G401 (cell line): ENCODE measurements around the gene LMO1. TPM values are rescaled to one million over a fixed set of nuclear protein-coding genes. Genes with fewer than 3 reads are reported as not detected.

Source experiments
- DNase-seq: peaks from one replicate; pipeline ENCODE4 v3.0.0-alpha.2; 2015; ENCODE audit warnings: low spot score
- in situ Hi-C: cut with HindIII; loops from 2 replicates; pipeline ENCODE4 v1.10.0; 2016; ENCODE audit warnings: low sequenced_read_pairs, mixed read lengths
- total RNA-seq: library from RNA; depleted of rRNA; stranded (reverse); fragments of >200 nt; shearing (Covaris generic); gene quantifications from 2 replicates; pipeline ENCODE4 v1.2.3, GENCODE V29; 2014

Gene LMO1
- total RNA-seq, 1 experiment from 2014 or later: not detected

GRCh38 chr11:8252388-8252787 is 11.3 kb downstream of the LMO1 start:
- in situ Hi-C loops: no loop called here
- DNase-seq: no peak

- in situ Hi-C loops: no loop called here
- DNase-seq: no peak
Observed at GRCh38 chr11:8251616-8252295, 11.9 kb downstream of the LMO1 start.

DNA sequence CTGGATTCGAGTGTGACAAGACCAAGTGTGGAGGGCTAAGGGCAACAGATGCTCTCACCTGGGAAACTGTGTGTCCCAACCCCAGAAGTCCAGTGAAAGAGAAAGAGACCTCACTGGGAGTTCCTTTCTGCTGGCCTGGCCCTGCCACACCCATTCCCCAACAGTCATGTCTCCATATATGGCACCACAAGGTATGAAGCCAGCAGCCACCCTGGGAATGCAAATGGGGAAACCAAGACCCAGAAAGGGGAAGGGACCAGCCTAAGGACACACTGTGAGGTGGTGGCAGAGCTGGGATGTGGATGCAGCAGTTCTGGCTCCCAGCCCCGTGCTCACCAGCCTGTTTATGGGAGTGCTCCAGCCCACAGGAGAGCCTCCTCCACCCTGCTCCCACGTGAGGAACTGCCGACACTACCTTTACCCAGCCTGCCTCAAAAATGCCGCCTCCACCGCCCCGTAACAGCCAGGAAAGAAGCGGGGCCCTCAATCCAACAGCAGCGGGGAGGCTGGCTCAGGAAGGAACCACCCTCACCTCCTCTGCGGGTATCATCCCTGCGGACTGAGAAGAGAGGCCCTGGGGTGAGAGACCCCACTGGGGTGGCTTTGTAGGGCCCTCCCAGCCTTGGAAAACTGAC is 12.6 kb downstream of the LMO1 start:
- in situ Hi-C loops: no loop called here
- no peak for DNase-seq

- no peak for DNase-seq
- in situ Hi-C loops: no loop called here
Observed at GRCh38 chr11:8250434-8250833, 13.2 kb downstream of the LMO1 start.

GRCh38 chr11:8249482-8249881 is 14.2 kb downstream of the LMO1 start:
- DNase-seq: no peak

DNA sequence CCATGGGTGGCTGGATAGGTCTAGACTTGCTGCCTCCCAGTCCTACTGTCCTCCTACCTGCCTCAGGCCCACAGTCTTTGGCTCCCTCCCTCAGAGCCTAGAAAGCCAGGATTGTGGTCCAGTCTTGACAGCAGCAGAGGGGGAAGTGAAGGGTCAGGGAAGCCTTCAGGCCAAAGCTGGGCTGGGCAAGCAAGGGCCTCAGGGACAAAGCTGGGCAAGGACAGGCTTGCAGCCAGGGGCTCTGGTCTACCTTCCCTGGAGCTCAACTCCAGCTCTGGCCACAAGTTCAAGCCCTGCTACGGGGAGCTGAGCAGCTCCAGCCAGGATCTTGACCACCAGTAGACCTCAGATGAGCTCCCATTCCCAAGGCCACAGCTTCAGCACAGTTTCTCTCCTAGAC is 14.9 kb downstream of the LMO1 start:
- no peak for DNase-seq
- in situ Hi-C loops: no loop called here

More at GRCh38 chr11:8249482-8249881, 14.2 kb downstream of the LMO1 start:
- in situ Hi-C loops: no loop called here

DNA sequence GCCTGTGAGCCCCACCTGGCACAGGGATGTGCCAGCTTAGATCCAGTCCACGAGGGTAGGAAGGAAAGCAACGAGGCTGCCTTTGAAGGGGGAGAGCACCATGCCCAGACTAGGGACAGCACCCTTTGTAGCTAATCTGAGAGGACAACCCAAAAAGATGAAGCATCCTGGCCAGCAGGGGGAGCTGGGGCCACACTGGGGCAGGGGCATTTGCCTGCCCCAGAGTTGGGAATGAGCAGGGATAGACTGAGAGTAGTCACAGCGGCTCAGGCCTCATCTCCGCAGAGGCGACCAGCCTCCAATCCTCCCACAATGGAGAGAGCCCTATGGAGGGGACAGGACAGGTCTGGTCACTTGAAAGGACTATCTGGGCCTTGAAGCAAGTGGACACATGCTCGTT is 16.4 kb downstream of the LMO1 start:
- no peak for DNase-seq
- in situ Hi-C loops: no loop called here

DNA sequence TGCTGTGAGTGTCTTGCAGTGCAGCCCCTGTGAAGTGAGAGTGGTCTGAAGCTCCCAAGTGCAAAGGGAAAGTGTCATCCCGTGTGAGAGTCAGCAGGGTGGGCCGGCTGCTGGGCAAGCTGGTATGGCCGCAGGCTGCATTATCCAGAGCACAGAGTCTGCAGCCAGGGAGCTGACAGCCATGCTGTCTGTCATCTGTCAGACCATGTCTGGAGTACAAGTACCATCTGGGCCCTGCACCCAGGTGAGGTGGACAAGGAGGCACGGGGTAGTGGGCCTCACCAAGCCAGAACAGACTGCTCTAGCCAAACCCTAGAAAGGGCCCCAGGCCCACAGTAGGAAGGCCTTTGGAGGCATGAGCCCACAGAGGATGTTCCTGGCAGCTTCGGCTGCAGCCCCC is 20.2 kb downstream of the LMO1 start:
- in situ Hi-C loops: no loop called here
- DNase-seq: no peak

GRCh38 chr11:8242499-8243280 is 21.0 kb downstream of the LMO1 start:
- in situ Hi-C loops: no loop called here
- DNase-seq: no peak

GRCh38 chr11:8242118-8242475 is 21.6 kb downstream of the LMO1 start:
- DNase-seq: no peak
- in situ Hi-C loops: no loop called here

DNA sequence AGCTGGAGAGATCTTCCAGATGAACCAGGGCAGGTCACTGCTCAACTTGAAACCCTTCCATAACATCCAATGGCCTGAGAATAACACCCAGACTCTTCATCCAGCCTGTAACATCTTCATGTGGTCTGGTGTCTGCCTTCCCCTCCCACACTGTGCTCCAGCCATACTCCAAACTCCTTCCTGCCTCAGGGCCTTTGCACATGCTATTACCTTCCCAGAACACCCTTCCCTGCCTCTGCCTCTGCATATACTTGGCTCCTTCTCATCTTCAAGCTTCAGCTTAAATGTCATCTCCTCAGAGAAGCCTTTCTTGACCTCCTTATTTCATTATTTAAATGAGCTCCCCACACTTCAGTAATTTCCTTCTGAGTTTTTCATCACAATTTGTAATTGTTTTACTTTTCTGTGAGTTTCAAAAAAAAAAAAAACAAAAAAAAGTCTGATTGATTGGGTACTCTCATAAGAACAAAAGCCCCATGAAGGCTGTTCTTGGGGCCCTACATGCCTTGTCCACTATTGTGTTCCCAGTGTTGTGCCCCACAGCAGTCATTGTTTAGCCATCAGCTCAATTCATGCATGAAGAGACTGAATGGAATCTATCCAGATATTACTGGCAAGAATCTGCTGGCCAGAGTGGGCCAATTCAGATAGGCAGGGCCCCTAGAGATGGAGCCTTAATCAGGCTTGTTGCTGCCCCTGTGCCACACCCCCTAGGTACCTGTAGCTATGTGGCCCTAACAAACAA is 22.1 kb downstream of the LMO1 start:
- DNase-seq: no peak
- in situ Hi-C loops: no loop called here

- in situ Hi-C loops: no loop called here
- no peak for DNase-seq
Observed at GRCh38 chr11:8239536-8240228, 24.0 kb downstream of the LMO1 start.

DNA sequence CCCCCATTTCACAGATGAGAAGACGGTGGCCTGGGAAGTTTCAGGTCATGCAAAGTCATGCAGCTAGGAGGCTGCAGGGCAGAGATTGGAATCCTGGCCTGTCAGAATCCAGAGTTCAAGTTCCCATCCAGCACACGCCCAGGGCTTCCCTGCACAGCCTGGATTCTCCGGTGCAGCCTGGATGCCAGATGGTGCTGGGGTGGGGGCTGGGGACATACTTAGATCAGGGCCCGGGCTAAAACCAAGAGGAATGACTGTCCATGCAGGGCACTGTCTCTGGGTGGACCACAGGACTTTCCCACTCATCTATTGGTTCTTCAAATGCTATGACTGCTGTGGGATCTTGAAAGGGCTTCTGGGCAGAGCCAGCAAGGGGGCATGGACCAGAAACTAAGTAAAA is 24.6 kb downstream of the LMO1 start:
- in situ Hi-C loops: no loop called here
- DNase-seq: no peak

GRCh38 chr11:8237453-8237852 is 26.2 kb downstream of the LMO1 start:
- no peak for DNase-seq
- in situ Hi-C loops: no loop called here

DNA sequence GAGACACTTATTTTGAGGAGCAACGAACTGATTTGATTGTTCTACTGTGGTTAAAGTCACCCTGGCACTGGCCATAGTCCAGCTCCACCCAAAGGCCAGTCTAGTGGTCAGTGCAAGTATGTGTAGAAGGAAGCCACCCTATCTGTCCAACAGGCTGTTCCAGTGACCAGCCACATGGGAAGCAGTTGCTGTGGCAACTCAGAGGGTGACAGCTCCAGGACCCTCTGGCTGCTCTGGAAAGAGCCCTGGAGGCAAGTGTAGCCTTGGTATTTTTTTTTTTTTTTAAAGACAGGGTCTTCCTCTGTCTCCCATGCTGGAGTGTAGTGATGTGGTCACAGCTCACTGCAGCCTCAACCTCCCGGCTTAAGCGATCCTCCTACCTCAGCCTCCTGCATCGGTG is 27.8 kb downstream of the LMO1 start:
- in situ Hi-C loops: no loop called here

GRCh38 chr11:8234910-8235309 is 28.8 kb downstream of the LMO1 start:
- no peak for DNase-seq
- in situ Hi-C loops: no loop called here

More for the DNA sequence above, 27.8 kb downstream of the LMO1 start:
- DNase-seq: no peak

- in situ Hi-C loops: no loop called here
- DNase-seq: no peak
Observed at GRCh38 chr11:8234425-8234821, 29.3 kb downstream of the LMO1 start.

DNA sequence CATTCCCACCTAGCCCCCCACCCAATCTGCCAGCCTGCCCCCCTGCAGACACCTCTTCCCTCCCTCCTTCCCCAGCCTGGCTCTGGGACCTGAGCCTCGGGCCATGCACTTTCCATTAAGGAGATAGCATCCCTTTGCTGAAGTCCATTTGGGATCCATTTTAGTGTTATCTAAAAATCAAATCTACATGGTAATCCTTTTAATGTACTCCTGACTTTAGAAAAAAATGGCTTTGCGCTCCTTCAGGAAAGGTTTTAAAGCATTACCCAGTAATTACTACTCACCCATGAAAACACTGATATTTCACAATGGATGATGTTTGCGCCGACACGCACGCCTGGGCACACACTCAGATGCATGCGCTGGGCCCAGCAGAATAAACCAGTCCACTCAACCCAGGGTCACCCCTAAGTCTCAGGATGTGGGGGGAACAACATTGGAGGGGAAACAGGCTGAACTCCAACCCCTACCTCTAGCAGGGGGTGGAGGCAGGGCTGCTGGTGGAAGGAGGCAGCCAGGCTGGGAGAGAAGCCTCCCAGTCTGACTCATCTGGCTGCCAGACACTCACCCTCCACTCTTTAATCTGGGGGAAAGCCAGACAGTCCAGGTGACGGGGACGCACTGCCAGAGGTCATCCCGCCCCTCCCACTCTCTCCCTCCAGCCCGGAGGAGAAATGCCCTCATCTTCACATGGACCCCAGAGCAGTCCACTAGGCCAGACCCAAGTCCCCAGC is 29.8 kb downstream of the LMO1 start:
- in situ Hi-C loops: no loop called here
- DNase-seq: no peak
